A673 (cell line): ENCODE measurements around the gene MACROH2A1.

Experiments used
- EZH2 ChIP-seq: fragments of 200-600 bp; sonication (generic); IDR thresholded peaks from 2 replicates; pipeline ENCODE4 v1.6.1; 2017; ENCODE audit warnings: borderline replicate concordance, low read depth, mild to moderate bottlenecking, mixed read lengths, antibody characterized with exemption, low read length; ENCODE audit not compliant: poor library complexity, severe bottlenecking
- TF ChIP-seq, protein P1 (sequence below): fragments of 300-800, 200-600 bp; sonication (generic); conservative IDR thresholded peaks from 2 replicates; pipeline ENCODE4 v1.5.1; 2017; ENCODE audit warnings: low read depth, mild to moderate bottlenecking, antibody characterized with exemption, low read length, moderate library complexity, mixed read lengths

DNA sequence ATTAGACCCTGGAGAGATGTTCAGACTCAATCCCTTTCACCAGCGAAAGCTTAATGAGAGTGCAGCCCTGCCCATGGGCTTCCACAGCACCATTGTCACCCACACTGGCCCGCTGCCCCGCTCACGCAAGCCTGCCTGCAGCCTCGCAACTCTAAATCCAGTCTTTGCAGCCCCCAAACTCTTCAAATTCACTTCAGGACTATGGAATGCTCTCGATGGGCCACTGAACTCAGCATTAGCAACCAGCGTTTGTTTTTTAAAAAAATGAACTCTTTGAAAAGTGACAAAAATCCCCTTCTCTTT, 31.1 kb upstream of the MACROH2A1 start:
- TF ChIP-seq EZH2: no peak
- TF ChIP-seq, protein P1, sequence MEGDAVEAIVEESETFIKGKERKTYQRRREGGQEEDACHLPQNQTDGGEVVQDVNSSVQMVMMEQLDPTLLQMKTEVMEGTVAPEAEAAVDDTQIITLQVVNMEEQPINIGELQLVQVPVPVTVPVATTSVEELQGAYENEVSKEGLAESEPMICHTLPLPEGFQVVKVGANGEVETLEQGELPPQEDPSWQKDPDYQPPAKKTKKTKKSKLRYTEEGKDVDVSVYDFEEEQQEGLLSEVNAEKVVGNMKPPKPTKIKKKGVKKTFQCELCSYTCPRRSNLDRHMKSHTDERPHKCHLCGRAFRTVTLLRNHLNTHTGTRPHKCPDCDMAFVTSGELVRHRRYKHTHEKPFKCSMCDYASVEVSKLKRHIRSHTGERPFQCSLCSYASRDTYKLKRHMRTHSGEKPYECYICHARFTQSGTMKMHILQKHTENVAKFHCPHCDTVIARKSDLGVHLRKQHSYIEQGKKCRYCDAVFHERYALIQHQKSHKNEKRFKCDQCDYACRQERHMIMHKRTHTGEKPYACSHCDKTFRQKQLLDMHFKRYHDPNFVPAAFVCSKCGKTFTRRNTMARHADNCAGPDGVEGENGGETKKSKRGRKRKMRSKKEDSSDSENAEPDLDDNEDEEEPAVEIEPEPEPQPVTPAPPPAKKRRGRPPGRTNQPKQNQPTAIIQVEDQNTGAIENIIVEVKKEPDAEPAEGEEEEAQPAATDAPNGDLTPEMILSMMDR: no peak
